Measurements from ENCODE around the gene UGGT1. TPM values are rescaled to one million over a fixed set of nuclear protein-coding genes. Genes with fewer than 3 reads are reported as not detected.

Gene UGGT1
- total RNA-seq, 1 experiment from 2014 or later = 74.1 TPM

- no peak for TF ChIP-seq CTCF (conservative IDR thresholded peaks at IDR 0.05; ENCODE audit: low read depth, low read length)
- TF ChIP-seq EZH2 (IDR thresholded peaks at IDR 0.05; ENCODE audit: borderline replicate concordance, low read depth, low read length, poor library complexity, severe bottlenecking) = no peak
- Histone ChIP-seq H3K27ac (ENCODE audit: low read depth, low read length, poor library complexity, severe bottlenecking) (peak overlapping the region; percentile 60), H3K9me3 (ENCODE audit: low read depth, low read length, poor library complexity, severe bottlenecking) (no peaks in the 10 kb centered on the region), H3K27me3 (replicated peaks; ENCODE audit: insufficient read depth, low read depth, low read length, poor library complexity) (no peaks in the 10 kb centered on the region), H3K4me3 (ENCODE audit: low read depth, low read length, poor library complexity, severe bottlenecking) (no peak overlapping the region), H3K36me3 (ENCODE audit: insufficient read depth, low read length, poor library complexity, severe bottlenecking) (peaks cover 27% of the 10 kb centered on the region), H3K4me1 (ENCODE audit: insufficient read depth, low read length, poor library complexity, severe bottlenecking) (peaks cover 6% of the 10 kb centered on the region)
- intact Hi-C loops (cut with micrococcal nuclease; ENCODE audit: unreplicated experiment) = no loop called here
- DNase-seq (ENCODE audit: low spot score) = peak; percentile 70
- BruUV-seq (replicated peaks) = no TSS peak
- ChIA-PET POLR2A (ENCODE audit: low non-redundant PET) (no interaction called here), CTCF (no interaction called here)
Measured at GRCh38 chr2:128108166-128108565, 17.2 kb downstream of the UGGT1 start.

GRCh38 chr2:128109243-128109642, 18.2 kb downstream of the UGGT1 start:
- POLR2A ChIA-PET (ENCODE audit: low non-redundant PET) = no interaction called here

GRCh38 chr2:128115921-128116623, 25.1 kb downstream of the UGGT1 start:
- H3K4me3 ChIP-seq (ENCODE audit: low read depth, low read length, poor library complexity, severe bottlenecking) = no peak overlapping the region
- DNase-seq (ENCODE audit: low spot score) = no peak
- BruUV-seq (replicated peaks) = no TSS peak
- CTCF ChIA-PET = no interaction called here
- no peaks in the 10 kb centered on the region for H3K9me3 ChIP-seq (ENCODE audit: low read depth, low read length, poor library complexity, severe bottlenecking)
- H3K27ac ChIP-seq (ENCODE audit: low read depth, low read length, poor library complexity, severe bottlenecking) = no peak overlapping the region
- no peaks in the 10 kb centered on the region for H3K4me1 ChIP-seq (ENCODE audit: insufficient read depth, low read length, poor library complexity, severe bottlenecking)
- intact Hi-C loops (cut with micrococcal nuclease; ENCODE audit: unreplicated experiment) = no loop called here
- TF ChIP-seq CTCF (conservative IDR thresholded peaks at IDR 0.05; ENCODE audit: low read depth, low read length) (no peak), EZH2 (IDR thresholded peaks at IDR 0.05; ENCODE audit: borderline replicate concordance, low read depth, low read length, poor library complexity, severe bottlenecking) (no peak)
- H3K27me3 ChIP-seq (replicated peaks; ENCODE audit: insufficient read depth, low read depth, low read length, poor library complexity) = no peaks in the 10 kb centered on the region
- H3K36me3 ChIP-seq (ENCODE audit: insufficient read depth, low read length, poor library complexity, severe bottlenecking) = peaks cover 71% of the 10 kb centered on the region
- POLR2A ChIA-PET (ENCODE audit: low non-redundant PET) = no interaction called here

More at GRCh38 chr2:128109243-128109642, 18.2 kb downstream of the UGGT1 start:
- BruUV-seq (replicated peaks) = no TSS peak
- Histone ChIP-seq H3K4me1 (ENCODE audit: insufficient read depth, low read length, poor library complexity, severe bottlenecking) (peaks cover 6% of the 10 kb centered on the region), H3K4me3 (ENCODE audit: low read depth, low read length, poor library complexity, severe bottlenecking) (no peak overlapping the region), H3K27me3 (replicated peaks; ENCODE audit: insufficient read depth, low read depth, low read length, poor library complexity) (no peaks in the 10 kb centered on the region), H3K27ac (ENCODE audit: low read depth, low read length, poor library complexity, severe bottlenecking) (no peak overlapping the region), H3K36me3 (ENCODE audit: insufficient read depth, low read length, poor library complexity, severe bottlenecking) (peaks cover 32% of the 10 kb centered on the region), H3K9me3 (ENCODE audit: low read depth, low read length, poor library complexity, severe bottlenecking) (no peaks in the 10 kb centered on the region)
- TF ChIP-seq EZH2 (IDR thresholded peaks at IDR 0.05; ENCODE audit: borderline replicate concordance, low read depth, low read length, poor library complexity, severe bottlenecking) = no peak
- TF ChIP-seq CTCF (conservative IDR thresholded peaks at IDR 0.05; ENCODE audit: low read depth, low read length) = no peak
- no peak for DNase-seq (ENCODE audit: low spot score)
- intact Hi-C loops (cut with micrococcal nuclease; ENCODE audit: unreplicated experiment) = no loop called here
- CTCF ChIA-PET = no interaction called here
